T47D (cell line): Measurements from ENCODE around the gene SLC1A3.
"Not testable (repeated sequence)": the region's sequence is repeated elsewhere in the genome, so short reads cannot be mapped to it uniquely, and the experiment has no call there.

Experiments
- DNase-seq, 2 experiments: peaks; one replicate each; pipeline versions ENCODE4 v3.0.0 to v3.0.0-alpha.2; 2011 to 2012; ENCODE audit warnings: low read depth in 1 of 2, low spot score in 1 of 2
- JUND ChIP-seq: IDR thresholded peaks from 2 replicates; pipeline ENCODE4 v1.6.1; 2012; ENCODE audit warnings: low read depth
- in situ Hi-C: cut with HindIII; loops from 2 replicates; pipeline ENCODE4 v1.10.0; 2016; ENCODE audit warnings: low sequenced_read_pairs, low pct_unique_long_range_greater_than_20kb

The SLC1A3 gene

GRCh38 chr5:36606428-36607113 is at the start of gene SLC1A3:
TSS of gene SLC1A3 (plus strand) at chr5:36606606. CDS start at chr5:36608424, 1,818 bp downstream.
- in situ Hi-C loops = no loop called here
- no peak for TF ChIP-seq JUND
- peak; percentile 40 to 59 for DNase-seq

GRCh38 chr5:36558641-36559040 is 47.8 kb upstream of the SLC1A3 start:
- no peak for DNase-seq
- in situ Hi-C loops = no loop called here
- no peak for TF ChIP-seq JUND

GRCh38 chr5:36561601-36562000 is 44.8 kb upstream of the SLC1A3 start:
- DNase-seq = no peak
- no peak for TF ChIP-seq JUND
- in situ Hi-C loops = no loop called here

- TF ChIP-seq JUND = no peak
- in situ Hi-C loops = no loop called here
- DNase-seq = no peak
These were observed 36.9 kb upstream of the SLC1A3 start for GRCh38 chr5:36569491-36569890.

GRCh38 chr5:36570301-36571095 is 35.9 kb upstream of the SLC1A3 start:
- in situ Hi-C loops = no loop called here
- no peak for DNase-seq
- no peak for TF ChIP-seq JUND

- DNase-seq = no peak
- in situ Hi-C loops = no loop called here
- no peak for TF ChIP-seq JUND
These were observed 34.9 kb upstream of the SLC1A3 start for GRCh38 chr5:36571401-36572042.

- no peak for TF ChIP-seq JUND
- in situ Hi-C loops = no loop called here
- DNase-seq = no peak
These were observed 33.0 kb upstream of the SLC1A3 start for GRCh38 chr5:36573438-36573837.

GRCh38 chr5:36575361-36575781 is 31.0 kb upstream of the SLC1A3 start:
- DNase-seq = no peak
- in situ Hi-C loops = no loop called here
- TF ChIP-seq JUND = no peak

GRCh38 chr5:36576721-36577120 is 29.7 kb upstream of the SLC1A3 start:
- no peak for TF ChIP-seq JUND
- in situ Hi-C loops = no loop called here
- no peak for DNase-seq

- in situ Hi-C loops, DNase-seq: not testable (repeated sequence)
These were observed 26.5 kb upstream of the SLC1A3 start for GRCh38 chr5:36579858-36580257.

GRCh38 chr5:36581070-36581469 is 25.3 kb upstream of the SLC1A3 start:
- in situ Hi-C loops = no loop called here
- no peak for TF ChIP-seq JUND

GRCh38 chr5:36584009-36584875 is 22.2 kb upstream of the SLC1A3 start:
- in situ Hi-C loops = no loop called here
- no peak for TF ChIP-seq JUND

More at GRCh38 chr5:36581070-36581469, 25.3 kb upstream of the SLC1A3 start:
- DNase-seq = no peak

More at GRCh38 chr5:36584009-36584875, 22.2 kb upstream of the SLC1A3 start:
- no peak for DNase-seq
